OCI-LY3 (cell line): ENCODE measurements around the gene LSM4.
"Not testable (repeated sequence)": the region's sequence is repeated elsewhere in the genome, so short reads cannot be mapped to it uniquely, and the experiment has no call there.

Experiments
- H2AFZ ChIP-seq: fragments of 200-600, 300-600 bp; shearing (Covaris generic); 2 replicates; pipeline ENCODE4 v1.6.0; 2014; ENCODE audit warnings: antibody characterized with exemption, low read depth, low read length
- H3K27ac ChIP-seq: fragments of 200-600, 300-600 bp; sonication (generic); 2 replicates; pipeline ENCODE4 v1.5.1; 2014; ENCODE audit warnings: mild to moderate bottlenecking, low read length, moderate library complexity, mixed read lengths
- H3K27me3 ChIP-seq: fragments of 200-600, 300-600 bp; sonication (generic); 2 replicates; pipeline ENCODE4 v1.6.1; 2014; ENCODE audit warnings: low read depth, low read length, mixed read lengths
- H3K36me3 ChIP-seq: fragments of 200-600, 300-600 bp; sonication (generic); replicated peaks from 2 replicates; pipeline ENCODE3; 2014; ENCODE audit warnings: low read depth, low read length, mixed read lengths
- H3K4me1 ChIP-seq: fragments of 300-600, 200-600 bp; sonication (generic); 2 replicates; pipeline ENCODE4 v1.6.1; 2014; ENCODE audit warnings: low read length, mixed read lengths
- H3K4me2 ChIP-seq: fragments of 200-600, 300-600 bp; sonication (generic); 2 replicates; pipeline ENCODE4 v1.6.1; 2014; ENCODE audit warnings: low read length, mixed read lengths
- H3K4me3 ChIP-seq: fragments of 300-600, 200-600 bp; sonication (generic); 2 replicates; pipeline ENCODE4 v1.5.1; 2014; ENCODE audit warnings: antibody characterized with exemption, mild to moderate bottlenecking, low read length, moderate library complexity
- H3K79me2 ChIP-seq: fragments of 300-600, 200-600 bp; shearing (Covaris generic); 2 replicates; pipeline ENCODE4 v1.6.1; 2014; ENCODE audit warnings: mild to moderate bottlenecking, low read length, mixed read lengths
- H3K9ac ChIP-seq: fragments of 300-600, 200-600 bp; shearing (Covaris generic); 2 replicates; pipeline ENCODE4 v1.6.0; 2014; ENCODE audit warnings: mild to moderate bottlenecking, low read length, moderate library complexity
- H3K9me3 ChIP-seq: fragments of 200-600, 300-600 bp; shearing (Covaris generic); 2 replicates; pipeline ENCODE4 v1.6.1; 2014; ENCODE audit warnings: low read length, mixed read lengths; ENCODE audit not compliant: insufficient read depth
- H4K20me1 ChIP-seq: fragments of 200-600, 300-600 bp; sonication (generic); 2 replicates; pipeline ENCODE4 v1.6.1; 2016; ENCODE audit warnings: low read length, mixed read lengths; ENCODE audit not compliant: insufficient read depth
- EZH2phosphoT487 ChIP-seq: fragments of 200-600 bp; shearing (Covaris generic); IDR thresholded peaks from 2 replicates; pipeline ENCODE4 v1.6.1; 2018; ENCODE audit warnings: antibody characterized with exemption, mixed run types, low read depth
- TF ChIP-seq, protein P1 (sequence below): fragments of 200-600, 300-600 bp; sonication (generic); IDR thresholded peaks from 2 replicates; pipeline ENCODE4 v1.5.1; 2014; ENCODE audit warnings: antibody characterized with exemption, low read length, low read depth

LSM4 gene

DNA sequence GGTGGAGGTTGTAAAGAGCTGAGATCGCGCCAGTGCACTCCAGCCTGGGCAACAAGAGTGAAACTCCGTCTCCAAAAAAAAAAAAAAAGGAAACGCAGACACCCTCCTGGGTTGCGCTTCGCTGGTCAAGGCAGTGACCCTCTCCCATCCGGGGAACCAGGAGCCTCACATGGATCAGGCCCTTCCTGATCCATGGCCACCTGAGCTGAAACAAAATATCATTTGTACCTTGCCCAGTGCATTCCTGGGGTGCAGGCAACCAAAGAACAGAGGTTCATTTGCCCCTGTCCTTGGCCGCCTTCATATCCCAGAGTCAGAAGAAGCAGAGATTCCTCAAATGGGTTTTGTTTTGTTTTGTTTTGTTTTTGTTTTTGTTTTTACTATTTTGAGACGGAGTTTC lies 8.0 kb upstream of the LSM4 start:
- H3K4me1 ChIP-seq, result peaks cover 7% of the 10 kb centered on the region
- H3K4me2 ChIP-seq, result no peak overlapping the region
- H3K79me2 ChIP-seq, result no peaks in the 10 kb centered on the region
- no peak overlapping the region for H2AFZ ChIP-seq
- H4K20me1 ChIP-seq, result no peaks in the 10 kb centered on the region
- H3K9ac ChIP-seq, result no peak overlapping the region
- H3K4me3 ChIP-seq, result no peak overlapping the region
- H3K27me3 ChIP-seq, result no peaks in the 10 kb centered on the region
- no peak overlapping the region for H3K27ac ChIP-seq
- H3K36me3 ChIP-seq, result no peaks in the 10 kb centered on the region
- H3K9me3 ChIP-seq, result no peaks in the 10 kb centered on the region
- TF ChIP-seq, protein P1, sequence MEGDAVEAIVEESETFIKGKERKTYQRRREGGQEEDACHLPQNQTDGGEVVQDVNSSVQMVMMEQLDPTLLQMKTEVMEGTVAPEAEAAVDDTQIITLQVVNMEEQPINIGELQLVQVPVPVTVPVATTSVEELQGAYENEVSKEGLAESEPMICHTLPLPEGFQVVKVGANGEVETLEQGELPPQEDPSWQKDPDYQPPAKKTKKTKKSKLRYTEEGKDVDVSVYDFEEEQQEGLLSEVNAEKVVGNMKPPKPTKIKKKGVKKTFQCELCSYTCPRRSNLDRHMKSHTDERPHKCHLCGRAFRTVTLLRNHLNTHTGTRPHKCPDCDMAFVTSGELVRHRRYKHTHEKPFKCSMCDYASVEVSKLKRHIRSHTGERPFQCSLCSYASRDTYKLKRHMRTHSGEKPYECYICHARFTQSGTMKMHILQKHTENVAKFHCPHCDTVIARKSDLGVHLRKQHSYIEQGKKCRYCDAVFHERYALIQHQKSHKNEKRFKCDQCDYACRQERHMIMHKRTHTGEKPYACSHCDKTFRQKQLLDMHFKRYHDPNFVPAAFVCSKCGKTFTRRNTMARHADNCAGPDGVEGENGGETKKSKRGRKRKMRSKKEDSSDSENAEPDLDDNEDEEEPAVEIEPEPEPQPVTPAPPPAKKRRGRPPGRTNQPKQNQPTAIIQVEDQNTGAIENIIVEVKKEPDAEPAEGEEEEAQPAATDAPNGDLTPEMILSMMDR, result no peak
- TF ChIP-seq EZH2phosphoT487, result no peak

DNA sequence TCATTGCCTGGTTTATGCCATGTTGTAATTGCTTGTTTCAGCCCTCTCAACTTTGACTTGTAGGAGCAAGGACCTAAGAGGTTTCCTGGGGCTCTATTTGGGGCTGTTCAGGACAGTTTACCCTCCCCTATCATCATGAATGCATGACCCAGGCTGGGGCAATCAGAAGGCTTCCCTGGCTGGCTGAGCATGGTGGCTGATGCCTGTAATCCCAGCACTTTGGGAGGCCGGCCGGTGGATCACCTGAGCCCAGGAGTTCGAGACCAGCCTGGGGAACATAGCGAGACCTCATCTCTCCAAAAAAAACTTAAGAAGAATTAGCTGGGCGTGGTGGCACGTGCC lies 6.1 kb upstream of the LSM4 start:
- Histone ChIP-seq H3K4me3 (peak overlapping the region; percentile 75), H3K9ac (peak overlapping the region; percentile 67), H2AFZ (peak overlapping the region; percentile 91), H3K27ac (peak overlapping the region; percentile 11), H3K4me1 (peaks cover 7% of the 10 kb centered on the region), H3K9me3 (no peaks in the 10 kb centered on the region), H3K79me2 (no peaks in the 10 kb centered on the region), H3K27me3 (no peaks in the 10 kb centered on the region), H4K20me1 (no peaks in the 10 kb centered on the region), H3K36me3 (no peaks in the 10 kb centered on the region), H3K4me2 (peak overlapping the region; percentile 96)
- TF ChIP-seq, protein P1, result no peak
- no peak for TF ChIP-seq EZH2phosphoT487

DNA sequence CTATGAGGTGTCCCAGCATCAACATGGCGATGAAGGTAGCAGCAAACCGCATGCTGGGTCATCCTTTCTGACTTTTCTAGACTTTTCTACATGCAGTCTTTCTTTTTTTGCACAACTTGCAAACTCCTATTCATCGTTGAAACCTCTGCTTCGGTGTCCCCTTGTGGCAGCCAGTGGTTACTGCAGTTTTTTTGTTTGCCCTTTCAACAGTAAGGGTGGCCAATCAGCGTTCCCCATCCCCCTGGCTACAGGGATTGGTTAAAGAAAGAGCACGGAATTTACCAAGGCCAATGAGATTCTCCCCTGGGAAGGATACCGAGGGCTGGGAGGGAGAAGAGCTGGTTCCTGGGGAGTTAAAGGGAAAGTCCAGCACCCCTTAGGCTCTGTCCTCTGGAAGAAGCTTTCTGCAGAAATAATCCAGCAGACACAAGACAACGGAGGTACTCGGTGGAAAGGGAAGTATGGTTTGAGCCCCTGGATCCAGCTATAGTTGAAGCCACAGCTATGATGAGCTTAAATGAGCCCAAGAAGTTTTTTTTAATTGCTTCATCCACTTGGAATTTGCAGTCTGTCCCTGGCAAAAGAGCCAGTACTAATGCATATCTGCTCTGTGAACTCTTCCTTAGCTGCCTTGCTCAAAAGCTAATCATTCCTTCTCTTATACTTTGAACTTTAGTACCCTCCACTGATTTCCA lies 5.6 kb upstream of the LSM4 start:
- no peaks in the 10 kb centered on the region for H3K79me2 ChIP-seq
- H3K27ac ChIP-seq, result peak overlapping the region; percentile 11
- peak overlapping the region; percentile 96 for H3K4me2 ChIP-seq
- H4K20me1 ChIP-seq, result no peaks in the 10 kb centered on the region
- TF ChIP-seq, protein P1, result peak; percentile 94
- TF ChIP-seq EZH2phosphoT487, result no peak
- peak overlapping the region; percentile 75 for H3K4me3 ChIP-seq
- no peaks in the 10 kb centered on the region for H3K27me3 ChIP-seq
- peaks cover 12% of the 10 kb centered on the region for H3K4me1 ChIP-seq
- H3K9ac ChIP-seq, result peak overlapping the region; percentile 67
- no peaks in the 10 kb centered on the region for H3K9me3 ChIP-seq
- no peaks in the 10 kb centered on the region for H3K36me3 ChIP-seq
- H2AFZ ChIP-seq, result peak overlapping the region; percentile 91

DNA sequence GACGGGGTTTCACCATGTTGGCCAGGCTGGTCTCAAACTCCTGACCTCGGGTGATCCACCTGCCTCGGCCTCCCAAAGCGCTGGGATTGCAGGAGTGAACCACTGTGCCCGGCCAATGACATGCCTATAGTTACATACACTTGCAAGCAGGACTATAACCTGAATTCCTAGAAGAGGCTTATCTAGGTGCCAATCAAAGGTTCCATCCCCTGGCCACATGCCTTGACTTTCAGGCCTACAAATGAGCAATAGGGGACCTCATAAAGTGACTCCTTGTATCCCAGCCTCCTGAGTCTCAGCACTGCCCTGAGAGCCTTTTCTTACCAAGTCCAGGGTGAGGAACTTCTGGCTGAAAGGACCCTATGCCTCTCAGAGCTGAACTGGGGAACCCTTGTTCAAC lies 3.9 kb upstream of the LSM4 start:
- peaks cover 11% of the 10 kb centered on the region for H3K79me2 ChIP-seq
- no peak overlapping the region for H3K4me3 ChIP-seq
- H3K27me3 ChIP-seq, result no peaks in the 10 kb centered on the region
- H3K4me2 ChIP-seq, result no peak overlapping the region
- H3K4me1 ChIP-seq, result peaks cover 18% of the 10 kb centered on the region
- H3K9ac ChIP-seq, result no peak overlapping the region
- H3K36me3 ChIP-seq, result no peaks in the 10 kb centered on the region
- no peak overlapping the region for H3K27ac ChIP-seq
- no peak for TF ChIP-seq EZH2phosphoT487
- TF ChIP-seq, protein P1, result no peak
- H4K20me1 ChIP-seq, result no peaks in the 10 kb centered on the region
- no peak overlapping the region for H2AFZ ChIP-seq
- no peaks in the 10 kb centered on the region for H3K9me3 ChIP-seq

DNA sequence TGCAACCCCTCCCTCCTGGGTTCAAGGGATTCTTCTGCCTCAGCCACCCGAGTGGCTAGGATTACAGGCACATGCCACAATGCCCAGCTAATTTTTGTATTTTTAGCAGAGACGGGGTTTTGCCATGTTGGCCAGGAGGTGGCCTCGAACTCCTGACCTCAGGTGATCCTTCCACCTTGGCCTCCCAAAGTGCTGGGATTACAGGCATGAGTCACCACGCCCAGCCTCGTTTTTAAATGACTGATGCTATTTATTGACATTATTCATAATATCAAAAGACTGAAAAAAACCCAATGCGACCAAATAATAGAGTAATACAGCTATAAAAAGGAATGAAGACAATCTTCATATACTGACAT lies 1.5 kb upstream of the LSM4 start:
- peaks cover 35% of the 10 kb centered on the region for H3K79me2 ChIP-seq
- peaks cover 15% of the 10 kb centered on the region for H3K36me3 ChIP-seq
- not testable (repeated sequence) for H3K9ac ChIP-seq, H3K4me2 ChIP-seq, H4K20me1 ChIP-seq, H3K4me3 ChIP-seq, H3K9me3 ChIP-seq, H3K27ac ChIP-seq, H2AFZ ChIP-seq, H3K27me3 ChIP-seq
- H3K4me1 ChIP-seq, result peaks cover 23% of the 10 kb centered on the region
